ENCODE measurements around the gene RAB44. TPM values are rescaled to one million over a fixed set of nuclear protein-coding genes. Genes with fewer than 3 reads are reported as not detected.

Gene RAB44
- total and polyA plus RNA-seq, 2 of the 4 experiments (the other 2 are of a cell fraction): 0.03 TPM; not detected in 1

GRCh38 chr6:36749829-36750489 is 52.3 kb downstream of the RAB44 start:
- TF ChIP-seq CEBPB (IDR thresholded peaks at IDR 0.05; ENCODE audit: low read depth, low read length): no peak
- TF ChIP-seq POLR2A (IDR thresholded peaks at IDR 0.05; ENCODE audit: low read depth, low read length): no peak
- no peak for TF ChIP-seq MXI1 (IDR thresholded peaks at IDR 0.05; ENCODE audit: borderline replicate concordance, low read depth, low read length)
- no peak for TF ChIP-seq MAFK (IDR thresholded peaks at IDR 0.05; ENCODE audit: low read depth, low read length)
- TF ChIP-seq ELK1 (IDR thresholded peaks at IDR 0.05; ENCODE audit: borderline replicate concordance, low read depth, low read length): no peak
- TF ChIP-seq BHLHE40 (IDR thresholded peaks at IDR 0.05; ENCODE audit: low read depth, low read length): no peak
- no peak for TF ChIP-seq USF2 (IDR thresholded peaks at IDR 0.05; ENCODE audit: low read depth, low read length)
- no peak for TF ChIP-seq MAZ (IDR thresholded peaks at IDR 0.05; ENCODE audit: borderline replicate concordance, low read depth, low read length)
- Histone ChIP-seq H3K18ac (ENCODE audit: low read depth, low read length) (no peak overlapping the region), H3K4me2 (ENCODE audit: low read depth, low read length) (no peak overlapping the region), H2AK9ac (replicated peaks; ENCODE audit: low read depth, low read length, poor library complexity) (no peak overlapping the region), H3K36me3 (ENCODE audit: control insufficient read depth, insufficient read depth, low read length) (no peaks in the 10 kb centered on the region), H2AFZ (replicated peaks; ENCODE audit: low read length, poor library complexity) (no peak overlapping the region), H2BK20ac (ENCODE audit: low read depth, low read length) (no peak overlapping the region), H3K9me1 (ENCODE audit: insufficient read depth, low read length) (0 out of 2 replicates have a peak, but pooled peaks cover 4% of the 10 kb centered on the region), H3K23ac (ENCODE audit: low read depth, low read length) (no peak overlapping the region), H2BK120ac (ENCODE audit: low read depth, low read length) (no peak overlapping the region), H4K20me1 (ENCODE audit: insufficient read depth, low read length) (no peaks in the 10 kb centered on the region), H2BK5ac (ENCODE audit: low read depth, low read length, poor library complexity, severe bottlenecking) (no peak overlapping the region), H3K27ac (ENCODE audit: insufficient read depth, low read length) (no peak overlapping the region), H2BK15ac (ENCODE audit: low read depth, low read length) (no peak overlapping the region), H4K91ac (ENCODE audit: insufficient read depth, low read depth, low read length) (no peak overlapping the region), H3K4ac (ENCODE audit: low read depth, low read length) (no peak overlapping the region), H3K4me3 (ENCODE audit: insufficient read depth, low read depth, low read length) (no peak overlapping the region), H3K79me1 (ENCODE audit: low read depth in 1 of 2, low read length in 2 of 2) (no peaks in the 10 kb centered on the region), H3K9ac (ENCODE audit: low read depth, low read length) (no peak overlapping the region), H4K8ac (ENCODE audit: low read depth in 2 of 2, low read length in 2 of 2) (no peak overlapping the region), H3K9me3 (ENCODE audit: control insufficient read depth, insufficient read depth, low read length) (peaks cover 21% of the 10 kb centered on the region), H3K27me3 (ENCODE audit: control insufficient read depth, insufficient read depth, low read length) (peaks cover 28% of the 10 kb centered on the region; the same call in 1 of the 2 replicates), H3K56ac (ENCODE audit: extremely low read depth, insufficient read depth, low read length) (no peak overlapping the region), H4K5ac (ENCODE audit: low read depth, low read length) (no peak overlapping the region), H2AK5ac (ENCODE audit: low read depth, low read length) (no peak overlapping the region), H3K14ac (replicated peaks; ENCODE audit: low read depth, low read length) (no peak overlapping the region), H3K4me1 (ENCODE audit: control insufficient read depth, insufficient read depth, low read length) (no peaks in the 10 kb centered on the region; the same call in 1 of the 2 replicates)
- no peak for DNase-seq
- ATAC-seq (ENCODE audit: low read depth): no peak
- ChIA-PET CTCF (no interaction called here), POLR2A (ENCODE audit: unreplicated experiment) (no interaction called here)
- in situ Hi-C loops (cut with MboI; ENCODE audit: low sequenced_read_pairs) (loop anchor here (5.0 kb wide), 1 partner anchor 48 kb away; no protein-coding TSS in a partner anchor), dilution Hi-C loops (cut with HindIII; ENCODE audit: low sequenced_read_pairs, unreplicated experiment) (no loop called here), intact Hi-C loops (cut with micrococcal nuclease) (no loop called here)
- no TSS peak for BruUV-seq (replicated peaks)
- WGBS, 2 experiments (ENCODE audit: extremely low coverage in 2 of 2, insufficient read length in 1 of 2): 100% methylated on average over 1 of the region's 5 CpGs; no CpG with 5 or more reads in 1 of the 2 experiments

All from IMR-90 (cell line).